Neural cell (in vitro differentiated cells): ENCODE data around the gene DBX2. TPM values are rescaled to one million over a fixed set of nuclear protein-coding genes. Genes with fewer than 3 reads are reported as not detected.

Experiments used
- H2AFZ ChIP-seq: fragments of 200-600, 300-800 bp; sonication (generic), shearing (Covaris generic); 2 replicates; pipeline ENCODE4 v1.6.0; 2014; ENCODE audit warnings: low read depth, mild to moderate bottlenecking, antibody characterized with exemption, low read length, moderate library complexity
- H3F3A ChIP-seq: fragments of 200-600 bp; shearing (Covaris generic); 2 replicates; pipeline ENCODE4 v1.6.1; 2016; ENCODE audit warnings: mild to moderate bottlenecking, moderate library complexity, mixed read lengths, antibody characterized with exemption, low read length; ENCODE audit not compliant: insufficient read depth, poor library complexity, severe bottlenecking
- H3K27ac ChIP-seq: fragments of 200-600, 300-800 bp; sonication (generic), shearing (Covaris generic); 2 replicates; pipeline ENCODE4 v1.5.1; 2014; ENCODE audit warnings: mild to moderate bottlenecking, low read length, moderate library complexity
- H3K27me3 ChIP-seq: fragments of 300-800, 200-600 bp; sonication (generic), shearing (Covaris generic); 2 replicates; pipeline ENCODE4 v1.6.0; 2014; ENCODE audit warnings: mild to moderate bottlenecking, low read depth, low read length, moderate library complexity; ENCODE audit not compliant: insufficient read depth
- H3K36me3 ChIP-seq: fragments of 300-800, 200-600 bp; sonication (generic), shearing (Covaris generic); 2 replicates; pipeline ENCODE4 v1.5.1; 2014; ENCODE audit warnings: mild to moderate bottlenecking, antibody characterized with exemption, low read length, moderate library complexity; ENCODE audit not compliant: insufficient read depth
- H3K4me2 ChIP-seq: fragments of 300-800, 200-600 bp; sonication (generic), shearing (Covaris generic); 2 replicates; pipeline ENCODE4 v1.6.0; 2014; ENCODE audit warnings: mild to moderate bottlenecking, low read length
- H3K4me3 ChIP-seq: fragments of 300-800, 200-600 bp; sonication (generic), shearing (Covaris generic); 2 replicates; pipeline ENCODE4 v1.5.1; 2014; ENCODE audit warnings: mild to moderate bottlenecking, low read length, moderate library complexity
- H3K79me2 ChIP-seq: fragments of 200-600 bp; shearing (Covaris generic); replicated peaks from 2 replicates; pipeline ENCODE4 v1.6.0; 2014; ENCODE audit warnings: mild to moderate bottlenecking, low read length, moderate library complexity; ENCODE audit not compliant: insufficient read depth
- H3K9ac ChIP-seq: fragments of 300-800, 200-600 bp; sonication (generic), shearing (Covaris generic); 2 replicates; pipeline ENCODE4 v1.6.1; 2016; ENCODE audit warnings: mild to moderate bottlenecking, low read length, mixed read lengths
- H3K9me2 ChIP-seq: fragments of 200-600 bp; shearing (Covaris generic); 2 replicates; pipeline ENCODE4 v1.6.1; 2016; ENCODE audit warnings: mild to moderate bottlenecking, low read length, mixed read lengths; ENCODE audit not compliant: insufficient read depth
- H3K9me3 ChIP-seq: fragments of 200-600, 300-800 bp; sonication (generic), shearing (Covaris generic); 2 replicates; pipeline ENCODE4 v1.6.1; 2016; ENCODE audit warnings: mild to moderate bottlenecking, mixed run types, low read length, moderate library complexity, mixed read lengths
- H4K20me1 ChIP-seq: fragments of 200-600 bp; shearing (Covaris generic); 2 replicates; pipeline ENCODE4 v1.6.1; 2016; ENCODE audit warnings: mild to moderate bottlenecking, mixed run types; ENCODE audit not compliant: insufficient read depth
- CTCF ChIP-seq: fragments of 450-650 bp; IDR thresholded peaks from 2 replicates; pipeline ENCODE4 v1.5.1; 2014; ENCODE audit warnings: antibody characterized with exemption, mild to moderate bottlenecking, moderate library complexity; ENCODE audit not compliant: poor library complexity, severe bottlenecking
- EP300 ChIP-seq: fragments of 450-650 bp; conservative IDR thresholded peaks from 2 replicates; pipeline ENCODE4 v1.6.1; 2014; ENCODE audit warnings: antibody characterized with exemption, mild to moderate bottlenecking, moderate library complexity; ENCODE audit not compliant: poor library complexity, severe bottlenecking
- EZH2 ChIP-seq: fragments of 200-600, 300-800 bp; shearing (Covaris generic), sonication (generic); IDR thresholded peaks from 2 replicates; pipeline ENCODE4 v1.6.1; 2014; ENCODE audit warnings: antibody characterized with exemption, low read length, borderline replicate concordance, mild to moderate bottlenecking; ENCODE audit not compliant: insufficient read depth, poor library complexity, severe bottlenecking
- MXI1 ChIP-seq: fragments of 450-650 bp; conservative IDR thresholded peaks from 2 replicates; pipeline ENCODE4 v1.6.1; 2014; ENCODE audit warnings: antibody characterized with exemption, mild to moderate bottlenecking; ENCODE audit not compliant: poor library complexity, severe bottlenecking
- POLR2AphosphoS5 ChIP-seq: IDR thresholded peaks from 2 replicates; pipeline ENCODE4 v1.6.1; 2012
- RAD21 ChIP-seq: fragments of 450-650 bp; conservative IDR thresholded peaks from 2 replicates; pipeline ENCODE4 v1.6.1; 2014; ENCODE audit warnings: antibody characterized with exemption, mild to moderate bottlenecking, moderate library complexity
- REST ChIP-seq: IDR thresholded peaks from 2 replicates; pipeline ENCODE4 v1.6.1; 2012; ENCODE audit warnings: borderline replicate concordance
- SMC3 ChIP-seq: fragments of 450-650 bp; conservative IDR thresholded peaks from 2 replicates; pipeline ENCODE4 v1.6.1; 2014; ENCODE audit warnings: antibody characterized with exemption, mild to moderate bottlenecking, moderate library complexity; ENCODE audit not compliant: poor library complexity
- TAF1 ChIP-seq: IDR thresholded peaks from 2 replicates; pipeline ENCODE4 v1.6.1; 2012; ENCODE audit warnings: low read depth
- polyA plus RNA-seq: library from polyadenylated mRNA; depleted of rRNA; stranded (reverse); fragments of >200 nt; gene quantifications from 2 replicates; pipeline ENCODE4 v1.2.3, GENCODE V29; 2014

The DBX2 gene
- polyA plus RNA-seq, 1 donor from 2014 or later: 0.07 TPM

- no peaks in the 10 kb centered on the region for H3K36me3 ChIP-seq
- H3K79me2 ChIP-seq: no peaks in the 10 kb centered on the region
- H3F3A ChIP-seq: no peaks in the 10 kb centered on the region
- H3K9me3 ChIP-seq: no peaks in the 10 kb centered on the region
- no peaks in the 10 kb centered on the region for H3K27me3 ChIP-seq
- no peak for TF ChIP-seq SMC3
- TF ChIP-seq REST: no peak
- no peak for TF ChIP-seq RAD21
- no peak for TF ChIP-seq EP300
- TF ChIP-seq EZH2: no peak
- TF ChIP-seq TAF1: no peak
- TF ChIP-seq POLR2AphosphoS5: no peak
- TF ChIP-seq MXI1: no peak
- TF ChIP-seq CTCF: no peak
- H3K4me2 ChIP-seq: no peak overlapping the region
- H4K20me1 ChIP-seq: no peaks in the 10 kb centered on the region
- H3K27ac ChIP-seq: no peak overlapping the region
- no peak overlapping the region for H3K4me3 ChIP-seq
- H3K9ac ChIP-seq: no peak overlapping the region
- H2AFZ ChIP-seq: no peak overlapping the region
- no peaks in the 10 kb centered on the region for H3K9me2 ChIP-seq
Observed at GRCh38 chr12:45008211-45008610, 42.7 kb downstream of the DBX2 start.

GRCh38 chr12:44999355-44999754, 51.5 kb downstream of the DBX2 start:
- TF ChIP-seq RAD21 (no peak), EZH2 (no peak), MXI1 (no peak)
- Histone ChIP-seq H3K4me2 (no peak overlapping the region), H3K79me2 (no peaks in the 10 kb centered on the region), H3K9me2 (no peaks in the 10 kb centered on the region), H3K27me3 (no peaks in the 10 kb centered on the region), H4K20me1 (no peaks in the 10 kb centered on the region), H3K36me3 (no peaks in the 10 kb centered on the region), H3K27ac (no peak overlapping the region), H3K9me3 (no peaks in the 10 kb centered on the region), H3K9ac (no peak overlapping the region), H3F3A (no peaks in the 10 kb centered on the region), H3K4me3 (no peak overlapping the region), H2AFZ (no peak overlapping the region)

- Histone ChIP-seq H3F3A (no peaks in the 10 kb centered on the region), H3K27me3 (no peaks in the 10 kb centered on the region), H3K9me3 (no peaks in the 10 kb centered on the region), H3K36me3 (no peaks in the 10 kb centered on the region), H3K9me2 (no peaks in the 10 kb centered on the region), H4K20me1 (no peaks in the 10 kb centered on the region), H3K27ac (no peak overlapping the region), H3K9ac (no peak overlapping the region), H3K4me3 (no peak overlapping the region), H3K79me2 (no peaks in the 10 kb centered on the region), H2AFZ (no peak overlapping the region), H3K4me2 (no peak overlapping the region)
- TF ChIP-seq TAF1 (no peak), REST (no peak), RAD21 (no peak), POLR2AphosphoS5 (no peak), CTCF (no peak)
Observed at GRCh38 chr12:44993161-44993560, 57.7 kb downstream of the DBX2 start.
